ENCODE results near the gene GET4. TPM values are rescaled to one million over a fixed set of nuclear protein-coding genes. Genes with fewer than 3 reads are reported as not detected.

The GET4 gene
- total and polyA plus RNA-seq, 2 of the 8 experiments (the other 6 are each of a cell fraction or from before 2014, with no cell fraction given), result 56.7 to 74.1 TPM

DNA sequence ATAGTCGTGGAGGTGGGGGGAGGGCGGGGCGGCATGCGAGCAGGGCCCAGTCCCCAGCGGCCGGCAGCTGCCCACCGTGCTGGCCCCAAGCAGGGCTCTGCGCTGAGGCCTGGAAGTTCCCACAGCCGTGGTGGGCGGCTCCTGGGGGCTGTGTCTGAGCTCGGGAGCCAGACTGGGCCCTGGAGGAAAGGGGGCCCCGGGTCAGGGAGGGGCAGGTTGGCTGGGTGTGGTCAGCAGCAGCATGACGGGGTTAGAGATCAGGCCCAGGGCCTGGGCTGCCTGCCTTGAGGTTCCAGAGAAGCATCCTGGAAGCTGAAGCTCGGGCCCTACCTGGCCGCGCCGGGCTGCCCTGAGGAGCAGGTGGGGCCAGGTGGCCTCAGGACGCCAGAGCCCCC lies 22.1 kb downstream of the GET4 start:
- Histone ChIP-seq H2BK20ac (ENCODE audit: low read length) (no peak overlapping the region), H2AFZ (ENCODE audit: low read length) (no peak overlapping the region), H2BK15ac (ENCODE audit: low read length) (no peak overlapping the region), H2BK12ac (ENCODE audit: low read depth, low read length) (no peak overlapping the region), H3K4me3 (ENCODE audit: extremely low read depth in 1 of 4, insufficient read depth in 2 of 4, low read depth in 3 of 4, low read length in 4 of 4) (no peak overlapping the region), H3K79me1 (ENCODE audit: low read depth, low read length) (peaks cover 5% of the 10 kb centered on the region), H3K4me1 (replicated peaks in 1 of 4; ENCODE audit: control insufficient read depth in 3 of 4, insufficient read depth in 4 of 4, low read length in 3 of 4) (peaks cover 0 to 8% (median 4%) of the 10 kb centered on the region in 4 experiments; a peak in 5 of 7 replicates), H2BK5ac (ENCODE audit: low read depth, low read length) (no peak overlapping the region; the same call in 1 of the 2 replicates), H2AK5ac (ENCODE audit: low read depth, low read length) (no peak overlapping the region), H3K4ac (replicated peaks; ENCODE audit: insufficient read length, low read depth, low read length) (no peak overlapping the region), H2BK120ac (replicated peaks; ENCODE audit: low read depth, low read length) (no peak overlapping the region), H3K27ac (ENCODE audit: low read depth, low read length) (no peak overlapping the region), H3K18ac (ENCODE audit: extremely low read depth, low read length) (no peak overlapping the region), H4K91ac (replicated peaks; ENCODE audit: insufficient read length, low read length) (no peak overlapping the region), H3K27me3 (replicated peaks in 1 of 4; ENCODE audit: control insufficient read depth in 3 of 4, extremely low read depth in 1 of 4, insufficient read depth in 3 of 4, low read length in 3 of 4) (no peaks in the 10 kb centered on the region), H4K5ac (ENCODE audit: insufficient read length, low read depth, low read length) (no peak overlapping the region), H3K56ac (replicated peaks; ENCODE audit: insufficient read length, low read depth, low read length) (no peak overlapping the region), H3K4me2 (ENCODE audit: insufficient read depth in 1 of 2, low read depth in 2 of 2, low read length in 2 of 2) (no peak overlapping the region), H3K36me3 (ENCODE audit: control insufficient read depth in 2 of 4, insufficient read depth in 4 of 4, low read length in 3 of 4) (peaks cover 7 to 40% (median 26%) of the 10 kb centered on the region in 4 experiments), H3K9me3 (ENCODE audit: insufficient read depth in 2 of 2, low read depth in 1 of 2, low read length in 1 of 2) (no peaks in the 10 kb centered on the region), H3K9ac (replicated peaks in 1 of 4; ENCODE audit: extremely low read depth in 1 of 4, low read depth in 3 of 4, low read length in 3 of 4) (no peak overlapping the region), H3K14ac (ENCODE audit: insufficient read length) (no peak overlapping the region), H4K20me1 (replicated peaks in 1 of 2; ENCODE audit: control insufficient read depth in 1 of 2, insufficient read depth in 2 of 2, low read length in 2 of 2) (peaks cover 7 to 12% of the 10 kb centered on the region in 2 experiments), H3K23me2 (ENCODE audit: low read depth, low read length) (no peaks in the 10 kb centered on the region; the same call in 1 of the 2 replicates), H4K8ac (ENCODE audit: extremely low read depth, insufficient read depth, low read length) (no peak overlapping the region; the same call in 1 of the 2 replicates), H3K23ac (ENCODE audit: insufficient read length) (no peak overlapping the region), H3K79me2 (ENCODE audit: control insufficient read depth in 1 of 2, insufficient read depth in 2 of 2, low read length in 2 of 2) (no peaks in the 10 kb centered on the region)
- DNase-seq (ENCODE audit: low read depth in 1 of 2, low spot score in 2 of 2), result no peak
- 91% methylated on average over 17 of the region's 18 CpGs; no CpG with 5 or more reads in 1 of the 2 experiments for WGBS, 2 experiments (ENCODE audit: extremely low coverage in 1 of 2, insufficient coverage in 1 of 2, insufficient read length in 1 of 2, insufficient replicate concordance in 2 of 2, low coverage in 1 of 2, low lambda C conversion rate in 2 of 2, missing lambda C conversion rate in 1 of 2)
- CTCF ChIA-PET (ENCODE audit: partially characterized antibody), result interaction anchor here (0.7 to 1.7 kb wide), 3 partner anchors 12 to 26 kb away, joined by 3 to 6 read pairs (median 3); no protein-coding TSS in a partner anchor
- FAIRE-seq, result no peak
- POLR2A ChIA-PET (ENCODE audit: partially characterized antibody), result interaction anchor here (0.5 to 4.0 kb wide), 6 partner anchors 11 to 228 kb away, joined by 3 to 23 read pairs (median 4); no protein-coding TSS in a partner anchor
- TF ChIP-seq BCL11A (IDR thresholded peaks at IDR 0.05; ENCODE audit: low read depth in 2 of 2, low read length in 2 of 2) (no peak), PHF8 (conservative IDR thresholded peaks at IDR 0.05; ENCODE audit: low read depth, low read length) (no peak), SAP30 (IDR thresholded peaks at IDR 0.05; ENCODE audit: insufficient read depth, insufficient replicate concordance, low read length) (no peak), SIN3A (conservative IDR thresholded peaks at IDR 0.05 in 1 of 2, IDR thresholded peaks at IDR 0.05 in 1 of 2; ENCODE audit: low read depth in 1 of 2, low read length in 2 of 2) (no peak), ZNF274 (IDR thresholded peaks at IDR 0.05; ENCODE audit: borderline replicate concordance, extremely low read depth, low read length) (no peak), RXRA (IDR thresholded peaks at IDR 0.05; ENCODE audit: insufficient read depth, low read depth, low read length) (no peak), KDM4A (IDR thresholded peaks at IDR 0.05; ENCODE audit: low read depth, low read length, severe bottlenecking) (no peak), RBBP5 (IDR thresholded peaks at IDR 0.05; ENCODE audit: borderline replicate concordance, low read depth, low read length) (no peak), ASH2L (IDR thresholded peaks at IDR 0.05; ENCODE audit: low read length) (no peak), SIRT6 (IDR thresholded peaks at IDR 0.05; ENCODE audit: low read length) (no peak), HDAC6 (IDR thresholded peaks at IDR 0.05; ENCODE audit: low read depth, low read length) (no peak), KDM1A (IDR thresholded peaks at IDR 0.05; ENCODE audit: borderline replicate concordance, low read length) (no peak), CTBP2 (IDR thresholded peaks at IDR 0.05; ENCODE audit: borderline replicate concordance, insufficient read depth, insufficient read length, low read length) (no peak)

Data from H1 (cell line).